AG08396 (cell line): Measurements from ENCODE around the gene RIPOR2.
"Not testable (repeated sequence)": the region's sequence is repeated elsewhere in the genome, so short reads cannot be mapped to it uniquely, and the experiment has no call there.

Source experiments
- DNase-seq: peaks from one replicate; pipeline ENCODE4 v3.0.0; 2012; ENCODE audit warnings: low spot score, mixed read lengths

Gene RIPOR2

DNA sequence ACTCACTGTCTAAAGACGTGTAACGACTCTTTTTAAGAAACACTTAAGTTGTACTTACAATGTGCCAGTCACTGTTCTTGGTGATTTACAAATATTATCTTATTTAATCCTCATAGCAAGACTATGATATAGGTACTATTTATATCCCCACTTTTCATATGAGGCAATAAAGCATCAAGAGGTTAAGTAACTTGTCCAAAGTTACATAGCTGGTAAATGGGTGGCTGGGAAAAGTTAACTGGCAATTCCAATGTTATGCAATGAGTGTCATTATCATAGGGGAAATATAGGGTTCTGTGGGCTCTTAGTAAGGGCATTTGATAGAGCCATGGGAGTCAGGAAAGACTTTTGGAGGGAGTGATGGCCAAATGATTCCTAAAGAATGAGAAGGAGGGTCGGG, 21.4 kb upstream of the RIPOR2 start:
- no peak for DNase-seq

DNA sequence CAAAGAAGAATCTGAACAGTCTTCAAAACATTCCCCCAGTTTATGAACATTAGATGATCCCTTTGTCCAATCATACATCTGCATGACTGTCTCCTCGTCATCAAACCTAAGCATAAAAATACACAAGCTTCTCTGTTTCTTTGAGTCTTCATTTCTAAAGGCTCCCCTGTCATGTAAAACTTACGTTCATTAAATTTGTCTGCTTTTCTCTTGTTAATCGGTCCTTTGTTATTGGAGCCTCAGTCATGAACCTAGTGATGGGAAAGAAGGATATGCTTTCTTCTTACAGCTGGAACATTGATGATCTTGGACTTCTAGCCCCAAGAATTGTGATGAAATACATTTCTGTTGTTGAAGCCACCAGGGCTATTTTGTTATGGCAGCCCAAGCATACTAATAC, 18.0 kb upstream of the RIPOR2 start:
- DNase-seq = no peak

DNA sequence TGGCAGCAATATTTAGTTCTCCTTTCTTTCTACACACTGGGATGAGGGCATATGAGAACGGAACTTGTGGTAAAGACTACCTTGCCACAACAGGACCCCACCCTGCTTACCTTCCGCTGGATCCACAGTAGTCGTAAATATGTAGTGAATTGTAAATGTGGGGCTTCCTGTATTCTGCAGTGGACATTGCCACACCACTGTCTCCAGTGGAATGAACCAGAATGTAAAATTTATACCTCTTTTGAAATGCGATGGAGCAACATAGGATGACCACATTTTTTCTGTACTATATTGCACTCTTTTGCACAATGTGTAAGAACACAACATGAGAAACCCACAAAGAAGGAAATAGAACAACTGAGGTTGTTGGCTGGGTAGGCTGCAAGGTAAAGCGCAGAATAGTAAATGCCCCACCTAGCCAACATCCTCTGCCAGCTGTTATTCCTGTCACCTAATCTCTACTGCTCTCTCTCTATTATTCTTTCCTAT, 16.1 kb upstream of the RIPOR2 start:
- DNase-seq = no peak

DNA sequence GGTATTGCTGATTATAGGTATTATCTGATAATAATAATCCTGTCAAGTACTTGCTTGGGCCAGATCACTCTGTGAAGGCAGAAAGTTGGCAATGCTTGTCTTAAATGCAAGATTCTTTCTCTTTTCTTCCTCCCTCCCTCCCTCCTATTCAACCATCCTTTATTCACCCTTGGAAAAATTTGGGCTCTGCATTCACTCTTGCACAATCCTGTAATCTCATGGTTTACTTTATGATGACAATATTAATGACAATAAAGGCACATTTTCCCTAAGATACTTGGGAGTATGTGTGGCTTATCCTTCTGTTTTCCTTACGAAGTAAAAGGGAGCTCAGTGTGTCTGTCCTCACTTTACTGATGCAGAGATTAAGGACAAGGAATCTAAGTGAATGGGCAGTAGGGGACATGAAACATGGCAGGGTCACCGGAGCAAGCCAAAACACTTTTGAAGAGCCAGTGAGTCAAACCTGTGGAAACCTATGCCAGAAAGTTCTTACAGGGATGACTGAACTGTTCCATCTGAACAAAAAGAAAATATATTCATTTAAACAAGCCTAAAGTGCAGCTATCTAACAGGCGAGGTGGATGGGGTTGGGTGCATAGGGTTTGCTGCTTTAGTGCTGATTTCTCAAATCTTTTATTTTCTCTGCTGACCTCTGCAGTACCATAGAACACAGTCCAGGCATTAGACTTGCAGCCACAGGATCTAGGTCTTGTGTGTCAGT, 14.6 kb upstream of the RIPOR2 start:
- DNase-seq = no peak

DNA sequence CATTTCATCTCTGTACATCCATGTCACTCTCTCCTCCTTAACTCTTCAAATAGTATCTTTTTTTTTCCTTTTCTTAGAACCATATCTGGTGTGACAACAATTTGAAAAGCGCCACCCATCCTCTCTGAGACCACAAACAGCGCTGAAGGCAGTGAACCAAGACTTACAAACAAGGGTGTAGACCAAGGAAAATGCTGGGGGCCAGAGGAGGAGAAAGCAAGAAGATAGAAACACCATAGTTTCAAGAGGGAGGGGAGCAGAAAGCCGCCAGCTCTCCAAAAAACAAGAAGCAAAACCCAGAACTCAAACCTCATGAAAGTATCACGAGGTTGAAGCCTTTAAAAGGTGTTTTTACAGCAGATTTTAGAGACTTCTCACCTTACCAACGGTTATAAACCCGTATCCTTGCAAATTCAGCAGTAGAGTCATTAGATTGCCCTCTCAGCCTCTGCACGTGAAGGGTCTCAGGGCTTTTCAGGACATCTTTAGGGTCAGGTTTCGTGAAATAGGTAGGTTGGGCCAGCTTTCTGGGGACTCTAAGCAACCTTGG, 13.3 kb upstream of the RIPOR2 start:
- no peak for DNase-seq

DNA sequence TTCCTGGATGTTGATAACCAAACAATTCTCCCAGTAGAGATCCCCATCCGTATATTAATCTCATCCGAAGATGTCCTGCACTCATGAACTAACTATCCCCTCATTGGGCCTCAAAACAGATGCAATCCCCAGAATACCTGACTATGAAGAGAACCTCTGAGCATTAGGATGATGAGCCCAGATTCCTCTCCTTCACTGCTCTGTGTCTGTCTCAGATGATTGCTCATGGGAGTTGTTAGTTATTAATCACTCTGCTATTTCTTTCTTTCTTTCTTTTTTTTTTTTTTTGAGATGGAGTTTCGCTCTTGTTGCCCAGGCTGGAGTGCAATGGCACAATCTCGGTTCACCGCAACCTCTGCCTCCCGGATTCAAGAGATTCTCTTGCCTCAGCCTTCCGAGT, 12.5 kb upstream of the RIPOR2 start:
- not testable (repeated sequence) for DNase-seq

DNA sequence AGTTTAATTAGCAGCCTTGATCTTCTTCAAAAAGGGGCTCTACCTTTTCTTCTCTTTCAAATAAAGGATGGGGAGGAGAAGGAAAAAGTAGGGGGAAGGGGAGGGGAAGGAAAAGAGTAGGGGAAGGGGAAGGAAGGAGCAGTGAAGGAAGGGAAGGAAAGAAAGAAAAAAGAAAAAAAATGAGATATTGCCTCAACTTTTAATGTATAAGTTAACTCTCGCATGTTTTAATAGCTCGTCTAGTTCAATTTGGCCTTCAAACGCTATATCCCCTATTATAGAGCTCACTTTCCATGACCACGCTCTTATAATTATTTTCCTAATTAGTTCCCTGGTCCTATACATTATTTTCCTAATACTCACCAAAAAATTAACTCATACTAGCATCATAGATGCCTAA, 11.9 kb upstream of the RIPOR2 start:
- no peak for DNase-seq

DNA sequence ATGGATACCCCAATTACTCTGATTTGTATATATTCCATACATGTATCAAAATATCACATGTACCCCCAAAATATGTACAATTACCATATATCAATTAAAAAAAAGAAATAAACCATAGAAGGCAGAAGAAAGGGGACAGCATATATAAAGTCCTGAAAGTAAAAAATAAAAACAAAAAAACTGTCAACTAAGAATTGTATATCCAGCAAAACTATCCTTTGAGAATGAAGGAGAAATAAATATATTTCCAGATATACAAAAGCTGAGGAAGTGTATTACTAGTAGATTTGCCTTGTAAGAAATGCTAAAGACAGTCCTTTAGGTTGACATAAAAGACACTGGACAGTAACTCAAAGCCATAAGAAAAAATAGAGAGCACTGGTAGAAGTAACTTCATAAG, 9.3 kb upstream of the RIPOR2 start:
- DNase-seq = no peak

DNA sequence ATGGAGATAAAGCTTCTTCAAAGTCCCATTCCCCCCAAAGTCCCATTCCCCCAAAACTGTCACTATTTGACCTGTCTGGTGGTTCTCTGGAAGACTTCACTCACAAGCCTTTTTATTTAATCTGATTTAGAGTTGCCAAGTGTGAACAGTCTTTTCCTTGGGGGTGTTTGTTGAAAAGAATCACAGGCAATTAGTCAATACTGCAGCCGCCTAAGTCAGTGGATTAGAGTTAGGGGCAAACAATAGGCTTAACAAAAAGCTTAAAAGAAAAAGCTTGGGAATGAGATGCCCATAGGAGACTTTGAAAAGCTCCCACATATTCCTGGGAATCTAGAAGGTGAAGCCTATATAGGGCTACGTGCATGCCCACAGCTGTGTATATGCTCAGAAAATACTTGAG, 8.0 kb upstream of the RIPOR2 start:
- no peak for DNase-seq

DNA sequence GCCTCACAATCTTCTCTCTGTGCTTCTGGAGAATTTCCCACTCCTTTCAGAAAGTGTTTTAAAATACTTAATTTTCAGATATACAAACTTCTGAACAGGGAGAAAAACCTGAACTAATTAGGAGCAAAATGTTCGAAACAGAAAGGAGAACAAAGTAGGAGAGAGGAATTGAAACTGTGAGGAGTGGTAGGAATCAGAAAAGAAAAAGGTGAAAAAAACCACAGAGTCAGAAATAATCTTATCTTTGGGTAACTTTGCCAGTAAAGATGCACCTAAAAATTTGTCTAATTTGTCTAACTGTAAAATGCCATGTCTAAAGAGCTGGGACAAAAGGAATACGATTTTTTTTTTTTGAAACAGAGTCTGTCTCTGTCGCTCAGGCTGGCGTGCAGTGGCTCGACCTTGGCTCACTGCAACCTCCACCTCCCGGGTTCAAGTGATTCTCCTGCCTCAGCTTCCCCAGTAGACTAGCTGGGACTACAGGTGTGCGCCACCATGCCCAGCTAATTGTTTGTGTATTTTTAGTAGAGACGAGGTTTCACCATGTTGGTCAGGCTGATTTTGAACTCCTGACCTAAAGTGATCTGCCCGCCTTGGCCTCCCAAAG, 4.7 kb upstream of the RIPOR2 start:
- DNase-seq = no peak

DNA sequence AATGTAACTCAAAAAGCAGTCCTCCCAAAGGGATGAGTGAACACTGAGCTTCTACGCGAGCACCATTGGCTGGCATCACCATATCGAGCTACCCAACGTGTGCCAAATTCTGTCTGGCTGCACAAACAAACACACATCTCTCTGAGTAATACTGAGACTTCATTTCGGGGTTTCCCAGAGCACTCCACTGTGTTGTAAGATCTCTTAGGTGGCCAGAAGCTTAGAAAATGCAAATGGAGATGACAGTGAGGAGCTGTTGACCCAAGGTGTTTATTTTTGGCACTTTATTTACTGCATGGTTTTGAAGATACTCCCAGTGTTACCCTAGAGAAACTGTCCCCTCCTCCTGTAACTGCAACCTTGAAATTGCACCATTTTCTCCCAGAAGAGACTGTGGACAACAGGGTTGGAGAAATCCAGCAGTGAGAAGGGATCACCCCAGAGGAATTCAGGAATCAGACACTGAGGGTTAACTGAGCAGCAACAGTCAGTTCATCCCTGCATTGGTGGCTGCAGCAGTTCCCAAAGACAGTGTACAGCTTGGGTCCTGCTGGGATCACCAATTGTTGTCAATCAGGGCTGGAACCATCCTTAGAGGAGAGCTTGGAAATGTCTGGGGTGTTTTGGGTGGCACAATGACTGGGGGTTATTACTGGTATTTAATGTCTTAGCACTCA, 1.0 kb upstream of the RIPOR2 start:
- DNase-seq = no peak

DNA sequence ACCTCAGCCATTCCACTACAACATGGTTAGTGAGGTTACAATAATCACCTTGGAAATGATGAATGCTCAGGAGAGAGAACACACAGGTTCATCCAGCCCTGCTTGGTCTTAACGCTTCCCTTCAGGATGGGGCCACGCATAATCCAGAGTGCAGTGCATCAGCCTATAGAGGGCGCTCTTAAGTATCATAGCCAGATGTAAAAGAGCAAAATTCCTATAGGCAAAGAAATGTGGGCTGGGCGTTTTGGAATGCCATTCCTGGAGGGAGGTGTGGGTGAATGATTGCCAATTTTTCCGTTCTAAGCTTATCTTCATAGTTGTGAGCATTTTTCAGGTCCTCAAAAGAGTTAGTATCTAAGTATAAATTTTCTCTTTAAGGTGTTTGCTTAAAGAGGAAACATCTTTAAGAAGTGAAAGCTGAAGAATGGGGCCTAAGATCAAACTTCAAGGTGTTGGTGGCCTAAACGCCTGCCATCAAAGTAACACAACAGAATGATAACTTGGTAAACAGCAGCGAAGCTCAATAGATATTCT, 1.8 kb downstream of the RIPOR2 start:
- DNase-seq = no peak

DNA sequence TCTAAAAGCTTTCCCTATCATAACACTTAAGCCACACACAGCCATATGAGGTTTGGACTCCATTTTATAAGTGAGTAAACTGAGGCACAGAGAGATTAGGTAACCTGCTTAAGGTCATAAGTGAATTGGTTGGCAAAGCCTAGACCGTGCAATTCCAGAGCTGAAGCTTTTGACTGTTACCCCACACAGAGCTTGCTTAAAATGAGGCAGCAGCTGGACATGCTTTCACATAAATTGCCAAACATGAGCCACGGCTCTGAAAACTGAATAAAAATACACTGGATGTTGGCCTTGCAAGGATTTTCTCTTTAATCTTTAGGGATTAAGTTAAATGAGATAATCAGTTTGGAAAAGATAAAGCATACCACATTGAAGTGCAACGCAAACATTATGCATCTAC, 2.5 kb downstream of the RIPOR2 start:
- DNase-seq = no peak

DNA sequence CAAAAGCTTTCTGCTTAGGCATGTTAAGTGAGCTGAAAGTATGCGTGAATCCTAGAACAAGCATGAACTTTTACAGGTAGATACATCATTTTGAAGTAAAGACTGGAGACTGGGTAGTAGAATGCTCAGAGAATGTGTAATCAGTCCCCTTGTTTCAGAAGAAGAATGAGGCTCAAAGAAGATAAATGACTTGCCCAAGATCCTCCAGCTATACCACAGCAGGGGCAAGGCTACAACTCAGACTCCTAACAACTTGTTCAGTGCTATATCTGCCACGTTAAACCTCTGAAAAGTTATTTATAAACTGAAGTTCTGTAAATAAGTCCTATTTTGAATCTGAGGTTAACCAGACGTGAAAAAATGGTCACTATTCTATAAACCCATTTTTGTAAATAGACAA, 2.9 kb downstream of the RIPOR2 start:
- no peak for DNase-seq

DNA sequence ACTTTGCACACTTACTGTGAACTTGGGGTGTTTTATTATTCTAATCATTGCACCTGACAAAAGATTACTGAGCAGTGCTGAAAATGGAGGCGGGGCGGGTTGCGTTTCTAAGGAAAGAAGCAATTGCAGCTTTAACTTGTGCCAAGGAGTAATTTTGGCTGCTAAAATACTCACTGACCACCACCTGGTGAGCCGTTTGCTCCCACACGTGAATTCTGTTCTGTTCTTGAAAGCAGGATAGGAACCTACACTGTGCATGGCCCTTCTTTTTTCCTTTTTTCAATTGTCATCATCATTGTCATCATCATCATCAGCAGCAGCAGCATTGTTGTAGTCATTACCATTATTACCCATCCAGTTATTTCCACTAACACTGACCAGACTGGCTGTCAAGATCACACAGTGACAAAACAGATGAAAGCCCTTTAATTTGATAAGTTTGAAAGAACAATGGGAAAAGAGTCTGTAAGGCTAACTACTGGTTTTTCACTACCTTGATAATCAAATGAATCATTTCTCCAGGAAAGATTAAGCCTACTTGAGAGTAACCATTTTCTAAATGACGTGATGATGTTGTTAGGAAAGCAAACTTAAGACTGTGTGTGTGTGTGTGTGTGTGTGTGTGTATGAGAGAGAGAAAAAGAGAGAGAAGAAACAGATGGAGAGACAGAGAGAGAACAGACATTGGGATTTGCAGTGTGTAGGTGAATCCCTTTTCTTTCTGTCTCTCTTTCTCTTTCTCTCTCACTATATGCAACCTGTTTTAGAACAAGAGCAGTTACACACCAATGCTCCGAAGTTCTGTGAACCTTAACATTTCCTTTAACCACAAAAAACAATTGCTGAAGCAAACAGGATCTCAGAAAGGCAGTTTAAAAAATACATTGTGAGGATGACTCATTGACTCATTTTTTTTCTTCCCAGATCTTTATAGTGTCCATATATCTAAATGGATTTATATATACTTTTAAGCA, 3.8 kb downstream of the RIPOR2 start:
- DNase-seq = no peak

DNA sequence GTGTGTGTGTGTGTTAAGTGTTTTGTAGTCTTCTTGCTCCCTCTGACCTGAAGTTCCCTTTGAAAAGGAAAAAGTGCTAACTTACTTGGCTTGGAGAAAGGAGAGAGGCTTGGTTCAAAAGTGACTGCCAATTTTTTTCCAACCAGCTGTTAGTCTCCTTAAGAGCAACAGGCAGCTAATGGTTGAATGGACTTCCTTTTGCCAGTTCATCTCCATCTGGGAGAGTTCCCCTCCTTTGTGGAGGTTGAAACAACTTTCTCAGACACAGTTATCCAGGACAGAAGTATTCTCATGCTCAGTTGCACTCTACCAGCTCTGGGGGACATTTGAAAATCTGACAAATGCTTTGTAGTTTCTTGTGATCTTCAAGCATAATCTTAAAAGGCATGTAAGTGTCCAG, 4.5 kb downstream of the RIPOR2 start:
- DNase-seq = no peak

DNA sequence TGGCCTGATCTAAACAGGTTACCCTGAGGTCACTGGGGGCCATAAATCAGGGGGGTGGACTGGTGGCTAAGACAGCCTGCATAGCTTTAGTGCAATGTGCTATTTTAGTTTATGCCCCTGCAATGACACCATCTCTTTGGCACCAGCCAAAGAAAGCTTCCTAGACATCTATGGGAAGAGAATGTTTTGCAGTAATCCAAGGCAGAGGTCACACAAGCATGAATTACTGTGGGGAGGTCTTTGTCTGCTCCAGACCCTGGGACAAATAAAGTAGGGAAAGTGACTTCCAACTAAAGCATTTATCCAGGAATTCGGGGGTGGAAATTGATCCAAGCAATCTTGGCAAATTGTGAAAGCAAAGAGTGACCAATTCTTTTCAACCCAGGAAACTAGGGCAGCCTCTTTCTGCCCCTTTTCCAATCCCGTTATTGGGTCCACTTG, 5.3 kb downstream of the RIPOR2 start:
- DNase-seq = no peak

DNA sequence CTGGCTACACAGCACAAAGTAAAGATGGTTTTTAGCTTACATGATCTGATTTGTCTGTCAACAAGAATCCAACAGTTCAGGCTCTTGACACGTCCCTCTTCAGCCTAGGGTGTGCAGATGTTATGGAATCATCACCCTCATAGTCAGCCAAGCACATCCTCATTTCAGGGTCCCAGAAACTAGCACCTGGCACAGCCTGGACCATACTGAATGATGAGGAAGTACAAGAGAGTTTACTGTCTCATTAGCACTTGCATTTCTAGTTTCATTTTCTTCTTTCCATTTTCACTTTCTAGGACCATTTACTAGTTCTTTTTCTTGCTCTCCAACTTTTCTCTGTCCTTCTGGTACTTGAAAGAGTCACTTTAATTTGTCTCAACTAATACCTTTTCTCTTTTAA, 6.5 kb downstream of the RIPOR2 start:
- no peak for DNase-seq

DNA sequence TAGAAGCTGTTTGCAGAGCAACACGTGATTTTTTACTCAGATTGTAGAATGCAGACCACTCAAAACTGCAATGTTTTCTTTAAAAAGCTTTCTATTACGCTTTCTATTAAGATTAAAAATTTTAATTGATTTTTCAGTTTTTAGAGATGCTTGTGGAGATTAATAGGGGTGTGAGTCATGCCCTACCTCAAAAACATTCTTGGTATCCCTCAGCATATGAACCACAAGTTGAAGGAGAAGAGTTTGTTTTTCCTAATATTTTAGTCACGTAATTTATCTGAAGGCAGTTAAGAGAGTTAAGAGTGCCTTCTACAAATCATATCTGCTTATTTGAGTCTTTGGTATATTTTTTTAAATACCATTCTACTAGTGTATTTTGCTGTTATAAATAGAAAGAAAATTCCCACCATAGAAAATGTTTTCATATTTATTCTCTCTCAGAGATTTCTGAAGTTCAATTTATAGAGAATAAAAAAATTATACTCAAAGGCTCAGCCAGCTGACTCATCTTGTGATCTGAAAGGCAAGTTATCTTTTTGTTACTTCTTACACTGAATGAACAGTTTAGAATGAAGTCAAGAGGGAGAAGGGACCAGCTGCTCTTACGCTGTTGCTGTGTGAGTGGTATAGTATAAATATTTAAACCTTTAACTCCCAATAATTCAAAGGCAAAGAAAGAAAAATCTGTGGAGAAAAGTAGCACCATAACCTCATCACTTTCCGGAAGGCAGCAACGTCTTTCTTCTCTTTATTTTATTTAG, 7.6 kb downstream of the RIPOR2 start:
- peak; percentile 41 for DNase-seq

DNA sequence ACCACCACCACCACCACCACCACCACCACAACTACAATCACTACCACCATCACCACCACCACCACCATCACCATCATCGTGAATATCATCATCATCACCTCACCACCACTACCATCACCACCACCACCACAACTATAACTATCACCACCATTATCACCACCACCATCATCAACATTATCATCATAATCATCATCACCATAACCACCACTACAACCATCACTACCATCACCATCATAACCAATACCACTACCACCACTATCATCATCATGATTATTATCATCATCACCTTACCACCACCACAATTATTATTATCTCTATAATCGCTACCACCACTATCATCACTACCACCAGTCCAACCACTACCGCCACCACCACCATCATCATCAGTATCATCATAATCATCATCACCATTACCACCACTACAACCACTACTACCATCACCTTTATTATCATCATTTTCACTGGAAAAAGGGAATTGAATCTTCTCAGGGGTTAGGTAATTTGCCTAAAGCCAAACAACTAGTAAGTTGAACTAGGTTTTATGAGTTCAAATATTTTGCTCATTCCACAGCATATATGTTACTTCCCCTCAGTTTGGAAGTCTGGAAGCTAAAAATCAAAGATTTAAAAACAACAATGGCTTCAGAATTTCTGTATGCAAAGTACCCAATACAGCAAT, 8.3 kb downstream of the RIPOR2 start:
- DNase-seq = no peak
